Measurements from ENCODE around the gene TEX2.

- TF ChIP-seq ZNF703 (CRISPR knock-in tag; IDR thresholded peaks at IDR 0.05; ENCODE audit: borderline replicate concordance) (no peak), ZNF10 (CRISPR knock-in tag; IDR thresholded peaks at IDR 0.05; ENCODE audit: borderline replicate concordance, low read depth) (no peak), ZKSCAN1 (IDR thresholded peaks at IDR 0.05; ENCODE audit: low read length) (no peak), AGO1 (IDR thresholded peaks at IDR 0.05; ENCODE audit: low read depth, low read length, poor library complexity, severe bottlenecking) (no peak), ARNT (IDR thresholded peaks at IDR 0.05) (no peak)
- TF ChIP-seq, protein P1, sequence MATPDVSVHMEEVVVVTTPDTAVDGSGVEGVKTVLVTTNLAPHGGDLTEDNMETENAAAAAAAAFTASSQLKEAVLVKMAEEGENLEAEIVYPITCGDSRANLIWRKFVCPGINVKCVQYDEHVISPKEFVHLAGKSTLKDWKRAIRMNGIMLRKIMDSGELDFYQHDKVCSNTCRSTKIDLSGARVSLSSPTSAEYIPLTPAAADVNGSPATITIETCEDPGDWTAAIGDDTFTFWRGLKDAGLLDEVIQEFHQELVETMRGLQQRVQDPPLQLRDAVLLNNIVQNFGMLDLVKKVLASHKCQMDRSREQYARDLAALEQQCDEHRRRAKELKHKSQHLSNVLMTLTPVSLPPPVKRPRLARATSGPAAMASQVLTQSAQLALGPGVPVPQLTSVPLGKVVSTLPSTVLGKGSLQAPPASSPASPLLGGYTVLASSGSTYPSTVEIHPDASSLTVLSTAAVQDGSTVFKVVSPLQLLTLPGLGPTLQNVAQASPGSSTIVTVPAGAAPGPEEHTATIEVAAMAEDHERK (CRISPR knock-in tag; IDR thresholded peaks at IDR 0.05; ENCODE audit: low read depth), result no peak
- TF ChIP-seq, protein P2, sequence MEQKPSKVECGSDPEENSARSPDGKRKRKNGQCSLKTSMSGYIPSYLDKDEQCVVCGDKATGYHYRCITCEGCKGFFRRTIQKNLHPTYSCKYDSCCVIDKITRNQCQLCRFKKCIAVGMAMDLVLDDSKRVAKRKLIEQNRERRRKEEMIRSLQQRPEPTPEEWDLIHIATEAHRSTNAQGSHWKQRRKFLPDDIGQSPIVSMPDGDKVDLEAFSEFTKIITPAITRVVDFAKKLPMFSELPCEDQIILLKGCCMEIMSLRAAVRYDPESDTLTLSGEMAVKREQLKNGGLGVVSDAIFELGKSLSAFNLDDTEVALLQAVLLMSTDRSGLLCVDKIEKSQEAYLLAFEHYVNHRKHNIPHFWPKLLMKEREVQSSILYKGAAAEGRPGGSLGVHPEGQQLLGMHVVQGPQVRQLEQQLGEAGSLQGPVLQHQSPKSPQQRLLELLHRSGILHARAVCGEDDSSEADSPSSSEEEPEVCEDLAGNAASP (CRISPR knock-in tag; IDR thresholded peaks at IDR 0.05; ENCODE audit: borderline replicate concordance), result no peak
These were observed 14.9 kb upstream of the TEX2 start for GRCh38 chr17:64277831-64278562.

Measured in HepG2 (cell line).